ENCODE results near the gene OSTF1. TPM values are rescaled to one million over a fixed set of nuclear protein-coding genes. Genes with fewer than 3 reads are reported as not detected.
A peak's percentile ranks its signal among the peaks of the same experiment; 100 is the strongest.

OSTF1 gene
- total RNA-seq, 1 donor from 2014 or later = 77.8 TPM

GRCh38 chr9:75147638-75148037 is 59.3 kb downstream of the OSTF1 start:
- Histone ChIP-seq H3K27me3 (no peaks in the 10 kb centered on the region), H3K36me3 (peaks cover 70% of the 10 kb centered on the region), H3K27ac (peak overlapping the region; percentile 11), H3K4me1 (peaks cover 27% of the 10 kb centered on the region), H3K4me3 (no peak overlapping the region), H3K9me3 (no peaks in the 10 kb centered on the region)
- ATAC-seq = no peak
- no peak for DNase-seq
- TF ChIP-seq, protein P1, sequence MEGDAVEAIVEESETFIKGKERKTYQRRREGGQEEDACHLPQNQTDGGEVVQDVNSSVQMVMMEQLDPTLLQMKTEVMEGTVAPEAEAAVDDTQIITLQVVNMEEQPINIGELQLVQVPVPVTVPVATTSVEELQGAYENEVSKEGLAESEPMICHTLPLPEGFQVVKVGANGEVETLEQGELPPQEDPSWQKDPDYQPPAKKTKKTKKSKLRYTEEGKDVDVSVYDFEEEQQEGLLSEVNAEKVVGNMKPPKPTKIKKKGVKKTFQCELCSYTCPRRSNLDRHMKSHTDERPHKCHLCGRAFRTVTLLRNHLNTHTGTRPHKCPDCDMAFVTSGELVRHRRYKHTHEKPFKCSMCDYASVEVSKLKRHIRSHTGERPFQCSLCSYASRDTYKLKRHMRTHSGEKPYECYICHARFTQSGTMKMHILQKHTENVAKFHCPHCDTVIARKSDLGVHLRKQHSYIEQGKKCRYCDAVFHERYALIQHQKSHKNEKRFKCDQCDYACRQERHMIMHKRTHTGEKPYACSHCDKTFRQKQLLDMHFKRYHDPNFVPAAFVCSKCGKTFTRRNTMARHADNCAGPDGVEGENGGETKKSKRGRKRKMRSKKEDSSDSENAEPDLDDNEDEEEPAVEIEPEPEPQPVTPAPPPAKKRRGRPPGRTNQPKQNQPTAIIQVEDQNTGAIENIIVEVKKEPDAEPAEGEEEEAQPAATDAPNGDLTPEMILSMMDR (IDR thresholded peaks at IDR 0.05) = no peak
- intact Hi-C loops (cut with DNase I) = no loop called here

DNA sequence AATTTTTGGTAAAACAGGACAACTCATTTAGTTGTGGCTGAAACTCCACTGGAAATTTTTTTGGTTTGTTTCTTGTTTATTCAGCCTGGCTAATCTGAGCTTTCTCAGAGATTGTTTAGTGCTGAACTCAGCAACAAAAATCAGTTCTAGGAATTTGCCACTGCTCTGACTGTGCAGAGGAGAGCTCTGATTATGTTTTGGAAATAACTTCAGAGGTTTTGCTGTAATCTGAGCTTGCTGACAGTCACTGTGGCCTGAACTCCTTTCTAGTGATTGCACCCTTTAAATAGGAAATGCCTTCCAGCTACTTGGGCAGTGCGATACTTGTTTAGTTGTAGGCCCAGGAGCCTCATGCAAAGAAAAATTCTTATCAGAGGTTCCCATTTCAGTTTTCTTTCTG is 60.2 kb downstream of the OSTF1 start:
- TF ChIP-seq, protein P1 (IDR thresholded peaks at IDR 0.05) = no peak
- H3K27me3 ChIP-seq = no peaks in the 10 kb centered on the region
- DNase-seq (no peak), ATAC-seq (peak; percentile 43)
- intact Hi-C loops (cut with DNase I) = no loop called here
- H3K4me1 ChIP-seq = peaks cover 26% of the 10 kb centered on the region
- no peaks in the 10 kb centered on the region for H3K9me3 ChIP-seq
- no peak overlapping the region for H3K4me3 ChIP-seq
- H3K27ac ChIP-seq = peak overlapping the region; percentile 49
- peaks cover 62% of the 10 kb centered on the region for H3K36me3 ChIP-seq

DNA sequence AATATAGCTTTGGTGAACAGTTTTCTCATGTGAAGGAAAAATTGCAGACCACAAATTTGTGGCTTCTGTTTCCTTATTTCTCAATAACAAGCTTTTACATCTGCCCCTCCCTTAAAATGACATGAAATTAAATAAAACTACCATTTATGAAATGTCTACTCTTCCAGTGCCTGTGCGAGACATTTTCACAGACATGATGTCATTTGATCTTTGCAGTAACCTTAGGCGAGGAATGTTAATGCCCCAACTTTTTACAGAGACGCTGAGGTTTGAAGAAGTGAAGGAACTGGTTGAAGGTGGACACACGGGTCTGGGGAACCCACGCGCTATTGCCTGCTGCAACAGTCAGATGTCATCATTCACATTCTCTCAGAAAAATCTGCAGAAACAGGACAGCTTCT is 61.5 kb downstream of the OSTF1 start:
- no peak for DNase-seq
- Histone ChIP-seq H3K27ac (no peak overlapping the region), H3K4me3 (no peak overlapping the region), H3K9me3 (no peaks in the 10 kb centered on the region), H3K4me1 (peaks cover 26% of the 10 kb centered on the region), H3K36me3 (peaks cover 49% of the 10 kb centered on the region), H3K27me3 (no peaks in the 10 kb centered on the region)
- peak; percentile 65 for ATAC-seq
- TF ChIP-seq, protein P1 (IDR thresholded peaks at IDR 0.05) = no peak
- intact Hi-C loops (cut with DNase I) = no loop called here

GRCh38 chr9:75150512-75150911 is 62.2 kb downstream of the OSTF1 start:
- intact Hi-C loops (cut with DNase I) = no loop called here
- ATAC-seq (no peak), DNase-seq (no peak)
- H3K27me3 ChIP-seq = no peaks in the 10 kb centered on the region
- H3K4me3 ChIP-seq = no peak overlapping the region
- H3K36me3 ChIP-seq = peaks cover 48% of the 10 kb centered on the region
- TF ChIP-seq, protein P1 (IDR thresholded peaks at IDR 0.05) = no peak
- H3K27ac ChIP-seq = no peak overlapping the region
- no peaks in the 10 kb centered on the region for H3K9me3 ChIP-seq
- peaks cover 26% of the 10 kb centered on the region for H3K4me1 ChIP-seq

DNA sequence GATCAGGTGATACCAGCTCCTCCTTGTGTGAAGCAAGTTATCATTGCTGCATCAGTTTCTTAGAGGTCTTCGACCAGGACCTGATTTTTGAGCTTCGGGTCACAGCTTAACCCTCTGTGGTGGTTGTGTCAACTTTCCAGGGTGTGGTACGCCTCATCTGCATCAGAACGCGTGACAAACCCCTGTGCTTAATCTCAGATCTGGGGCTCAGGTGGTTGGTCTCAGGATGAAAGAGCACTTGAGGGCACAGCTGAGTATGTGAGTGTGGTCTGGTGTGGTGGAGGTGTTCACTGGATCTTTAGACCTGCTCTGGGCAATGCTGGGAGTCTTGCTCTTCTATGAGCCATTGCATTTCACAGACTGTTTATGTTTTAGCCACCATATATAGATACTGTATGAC is 64.1 kb downstream of the OSTF1 start:
- Histone ChIP-seq H3K9me3 (no peaks in the 10 kb centered on the region), H3K4me3 (no peak overlapping the region), H3K27ac (no peak overlapping the region), H3K27me3 (no peaks in the 10 kb centered on the region), H3K4me1 (peaks cover 17% of the 10 kb centered on the region), H3K36me3 (peaks cover 43% of the 10 kb centered on the region)
- intact Hi-C loops (cut with DNase I) = no loop called here
- DNase-seq (no peak), ATAC-seq (peak; percentile 29)
- TF ChIP-seq, protein P1 (IDR thresholded peaks at IDR 0.05) = no peak

DNA sequence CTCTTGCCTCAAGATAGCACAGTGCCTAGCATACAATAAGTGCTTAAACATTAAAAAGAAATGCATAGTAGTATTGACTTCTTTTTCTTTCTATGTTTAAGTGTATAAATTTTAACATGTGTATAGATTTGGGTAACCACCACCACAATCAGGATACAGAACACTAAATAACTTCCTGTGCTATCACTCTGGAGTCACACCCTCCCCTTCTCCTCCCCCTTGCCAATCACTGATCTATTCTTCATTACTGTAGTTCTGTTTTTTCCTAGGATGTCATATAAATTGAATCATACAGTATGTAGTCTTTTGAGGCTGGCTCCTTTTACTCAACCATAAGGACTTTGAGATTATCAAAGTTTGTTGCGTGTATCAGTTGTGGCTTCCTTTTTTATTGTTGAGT is 68.5 kb downstream of the OSTF1 start:
- Histone ChIP-seq H3K27ac (no peak overlapping the region), H3K9me3 (no peaks in the 10 kb centered on the region), H3K4me1 (no peaks in the 10 kb centered on the region), H3K27me3 (no peaks in the 10 kb centered on the region), H3K4me3 (no peak overlapping the region), H3K36me3 (peaks cover 16% of the 10 kb centered on the region)
- TF ChIP-seq, protein P1 (IDR thresholded peaks at IDR 0.05) = no peak
- intact Hi-C loops (cut with DNase I) = no loop called here
- ATAC-seq (no peak), DNase-seq (no peak)
